ENCODE results near the gene CLN3. TPM values are rescaled to one million over a fixed set of nuclear protein-coding genes. Genes with fewer than 3 reads are reported as not detected.

CLN3 gene
- total RNA-seq, 4 donors from 2014 or later: 32.2 to 52.7 (median 43.6) TPM

GRCh38 chr16:28534542-28535373 lies 42.9 kb upstream of the CLN3 start:
- no peak for TF ChIP-seq POLR2A (IDR thresholded peaks at IDR 0.05)
- no peak for TF ChIP-seq CTCF (IDR thresholded peaks at IDR 0.05)
- no peak overlapping the region for H3K4me3 ChIP-seq (ENCODE audit: low read depth, poor library complexity, severe bottlenecking)
- intact Hi-C loops (cut with DNase I; ENCODE audit: low total_unique reads): loop anchor here (5.0 kb wide), 1 partner anchor 42 kb away; the partner anchor contains the start of genes APOBR and CLN3
- WGBS, 2 donors: 24 to 36% methylated on average over 5 of the region's 5 CpGs
- DNase-seq (ENCODE audit: low spot score in 2 of 2): peak; percentile 92

- TF ChIP-seq POLR2A (IDR thresholded peaks at IDR 0.05) (no peak), CTCF (IDR thresholded peaks at IDR 0.05) (no peak)
- no peak for DNase-seq (ENCODE audit: low spot score in 2 of 2)
- H3K4me3 ChIP-seq (ENCODE audit: low read depth, poor library complexity, severe bottlenecking): no peak overlapping the region
- WGBS, 2 donors: 81 to 83% methylated on average over 5 of the region's 5 CpGs
- intact Hi-C loops (cut with DNase I; ENCODE audit: low total_unique reads): loop anchor here (5.0 kb wide), 1 partner anchor 41 kb away; the partner anchor contains the start of genes APOBR and CLN3
Observed at GRCh38 chr16:28532940-28533647, 41.2 kb upstream of the CLN3 start.

GRCh38 chr16:28531777-28532744 lies 40.2 kb upstream of the CLN3 start:
- TF ChIP-seq CTCF (IDR thresholded peaks at IDR 0.05) (no peak), POLR2A (IDR thresholded peaks at IDR 0.05) (no peak)
- 62 to 70% methylated on average over 9 of the region's 9 CpGs for WGBS, 2 donors
- H3K4me3 ChIP-seq (ENCODE audit: low read depth, poor library complexity, severe bottlenecking): no peak overlapping the region
- intact Hi-C loops (cut with DNase I; ENCODE audit: low total_unique reads): loop anchor here (5.0 kb wide), 1 partner anchor 40 kb away; the partner anchor contains the start of genes APOBR and CLN3
- peak; percentile 83 to 94 for DNase-seq (ENCODE audit: low spot score in 2 of 2)

GRCh38 chr16:28529124-28529523 lies 37.2 kb upstream of the CLN3 start:
- DNase-seq (ENCODE audit: low spot score in 2 of 2): no peak
- intact Hi-C loops (cut with DNase I; ENCODE audit: low total_unique reads): no loop called here
- H3K4me3 ChIP-seq (ENCODE audit: low read depth, poor library complexity, severe bottlenecking): no peak overlapping the region
- TF ChIP-seq POLR2A (IDR thresholded peaks at IDR 0.05): no peak
- TF ChIP-seq CTCF (IDR thresholded peaks at IDR 0.05): no peak

GRCh38 chr16:28528463-28528867 lies 36.6 kb upstream of the CLN3 start:
- no peak for TF ChIP-seq CTCF (IDR thresholded peaks at IDR 0.05)
- no peak for TF ChIP-seq POLR2A (IDR thresholded peaks at IDR 0.05)
- no peak for DNase-seq (ENCODE audit: low spot score in 2 of 2)
- 86 to 88% methylated on average over 5 of the region's 5 CpGs for WGBS, 2 donors
- H3K4me3 ChIP-seq (ENCODE audit: low read depth, poor library complexity, severe bottlenecking): no peak overlapping the region
- intact Hi-C loops (cut with DNase I; ENCODE audit: low total_unique reads): no loop called here

Data from lower leg skin (tissue), 4 donors.